ENCODE results near the gene HIGD1A.

- TF ChIP-seq POLR2AphosphoS5 (IDR thresholded peaks at IDR 0.05; ENCODE audit: low read depth) (no peak), CTCF (conservative IDR thresholded peaks at IDR 0.05; ENCODE audit: low read depth in 2 of 2) (no peak), REST (IDR thresholded peaks at IDR 0.05; ENCODE audit: unreplicated experiment) (no peak), EZH2 (IDR thresholded peaks at IDR 0.05; ENCODE audit: low read depth, unreplicated experiment) (no peak), CREB1 (CRISPR knock-in tag; IDR thresholded peaks at IDR 0.05; ENCODE audit: low read depth) (no peak), EZH2phosphoT487 (IDR thresholded peaks at IDR 0.05; ENCODE audit: unreplicated experiment) (no peak)
Measured at GRCh38 chr3:42822828-42823227, 18.5 kb upstream of the HIGD1A start.
